ENCODE results near the gene RALY.

Gene RALY

GRCh38 chr20:33990075-33990474, 3.6 kb upstream of the RALY start:
- no peak for TF ChIP-seq CTCF (IDR thresholded peaks at IDR 0.05; ENCODE audit: unreplicated experiment in 3 of 3)
- Mint-ChIP-seq H3K27ac (no peak overlapping the region), H3K9me3 (no peaks in the 10 kb centered on the region), H3K27me3 (ENCODE audit: low read depth) (no peaks in the 10 kb centered on the region), H3K4me3 (peak overlapping the region; percentile 47 to 66 (median 59)), H3K4me1 (peaks cover 17% of the 10 kb centered on the region), H3K36me3 (ENCODE audit: low read depth) (no peaks in the 10 kb centered on the region)

DNA sequence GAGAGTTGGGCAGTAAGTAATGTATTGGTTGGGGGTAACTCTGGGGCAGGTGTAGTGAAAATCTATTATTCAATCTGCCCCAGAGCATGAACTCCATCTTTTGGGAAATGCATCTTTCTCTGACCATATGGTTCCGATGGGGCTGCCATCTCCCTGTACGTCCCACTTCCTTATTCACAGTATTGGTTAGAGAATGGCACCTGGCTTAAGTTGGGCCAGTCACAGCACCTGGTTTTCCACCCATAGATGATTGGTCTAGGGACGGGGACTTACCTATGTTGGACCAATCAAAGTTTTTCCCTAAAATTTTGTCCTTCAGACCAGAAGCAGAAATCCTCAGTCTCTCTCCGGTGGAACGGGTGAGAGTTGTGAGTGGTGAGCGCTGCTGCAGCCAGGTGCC, 2.2 kb upstream of the RALY start:
- H3K27me3 Mint-ChIP-seq (ENCODE audit: low read depth): no peaks in the 10 kb centered on the region
- H3K36me3 Mint-ChIP-seq (ENCODE audit: low read depth): no peaks in the 10 kb centered on the region
- no peak for TF ChIP-seq CTCF (IDR thresholded peaks at IDR 0.05; ENCODE audit: unreplicated experiment in 3 of 3)
- peak overlapping the region in 2 of 3 experiments; percentile 65 to 97 for H3K27ac Mint-ChIP-seq
- H3K4me3 Mint-ChIP-seq: peak overlapping the region; percentile 93 to 96 (median 95)
- no peaks in the 10 kb centered on the region for H3K9me3 Mint-ChIP-seq
- peaks cover 30% of the 10 kb centered on the region for H3K4me1 Mint-ChIP-seq

DNA sequence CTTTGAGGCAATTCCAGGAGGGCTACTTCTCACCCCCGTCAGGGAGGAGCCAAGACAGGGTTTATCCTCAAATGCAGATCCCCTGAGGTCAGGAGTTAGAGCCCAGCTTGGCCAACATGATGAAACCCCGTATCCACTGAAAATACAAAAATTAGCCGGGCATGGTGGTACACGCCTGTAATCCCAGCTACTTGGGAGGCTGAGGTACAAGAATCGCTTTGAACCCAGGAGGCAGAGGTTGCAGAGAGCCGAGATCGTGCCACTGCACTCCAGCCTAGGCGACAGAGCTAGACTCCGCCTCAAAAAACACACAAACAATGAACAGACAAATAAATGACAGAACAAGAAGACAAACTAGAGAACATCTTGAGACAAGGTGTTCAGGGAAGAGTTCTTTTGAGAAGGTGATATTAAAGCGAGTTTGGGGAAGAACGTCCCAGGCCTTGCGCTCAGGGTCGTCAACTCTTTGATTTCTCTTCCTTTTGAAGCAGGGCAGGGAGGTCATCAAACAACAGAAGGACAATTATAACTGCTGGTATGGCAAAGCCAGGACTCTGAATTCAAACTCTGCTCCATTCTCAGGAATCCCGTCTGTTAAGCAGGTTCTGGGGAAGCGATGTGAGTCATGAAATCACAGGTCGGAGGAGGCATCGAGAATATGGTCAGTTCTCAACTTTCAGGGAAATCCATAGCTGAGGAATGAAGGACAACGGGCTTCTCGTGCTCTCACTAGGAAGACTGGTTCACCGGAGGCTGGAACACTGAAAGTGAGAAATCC, 1.4 kb upstream of the RALY start:
- Mint-ChIP-seq H3K9me3 (no peaks in the 10 kb centered on the region), H3K36me3 (ENCODE audit: low read depth) (peaks cover under 1% of the 10 kb centered on the region), H3K4me1 (peaks cover 38% of the 10 kb centered on the region), H3K4me3 (peak overlapping the region; percentile 93 to 96 (median 95)), H3K27ac (peak overlapping the region; percentile 90 to 97 (median 96)), H3K27me3 (ENCODE audit: low read depth) (no peaks in the 10 kb centered on the region)
- no peak for TF ChIP-seq CTCF (IDR thresholded peaks at IDR 0.05; ENCODE audit: unreplicated experiment in 3 of 3)

DNA sequence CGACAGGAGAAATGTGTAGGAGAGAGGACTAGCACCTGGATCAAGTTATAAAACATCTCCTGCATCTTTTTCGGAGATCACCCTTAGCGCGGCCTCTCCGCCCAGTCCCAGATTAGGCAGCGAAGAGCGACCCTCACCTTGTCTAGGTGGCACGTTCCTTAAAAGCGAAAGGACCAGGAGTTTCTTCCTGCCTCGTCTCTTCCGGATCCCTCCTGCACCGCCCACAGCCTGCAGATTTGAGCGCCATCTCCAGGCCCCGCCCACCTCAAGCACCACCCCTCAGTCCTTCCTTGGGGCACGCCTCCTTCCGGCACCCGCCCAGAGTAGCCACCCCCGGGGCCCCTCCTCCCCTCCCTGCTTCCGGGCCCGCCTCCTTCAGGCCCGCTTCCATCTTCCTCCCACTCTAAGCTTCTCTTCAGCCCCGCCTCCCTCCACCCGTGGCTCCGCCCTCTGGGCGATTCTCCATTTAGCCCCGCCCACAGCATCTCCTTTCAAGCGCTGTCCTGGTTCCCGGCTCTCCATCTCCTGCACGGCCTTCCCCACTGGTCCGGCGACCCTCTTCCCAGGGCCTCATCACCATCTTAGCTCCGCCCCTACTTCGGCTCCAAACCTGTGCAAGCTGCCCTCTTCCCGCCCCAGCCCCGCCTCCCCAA, 662 bp upstream of the RALY start:
- H3K27ac Mint-ChIP-seq: peak overlapping the region; percentile 90 to 97 (median 96)

DNA sequence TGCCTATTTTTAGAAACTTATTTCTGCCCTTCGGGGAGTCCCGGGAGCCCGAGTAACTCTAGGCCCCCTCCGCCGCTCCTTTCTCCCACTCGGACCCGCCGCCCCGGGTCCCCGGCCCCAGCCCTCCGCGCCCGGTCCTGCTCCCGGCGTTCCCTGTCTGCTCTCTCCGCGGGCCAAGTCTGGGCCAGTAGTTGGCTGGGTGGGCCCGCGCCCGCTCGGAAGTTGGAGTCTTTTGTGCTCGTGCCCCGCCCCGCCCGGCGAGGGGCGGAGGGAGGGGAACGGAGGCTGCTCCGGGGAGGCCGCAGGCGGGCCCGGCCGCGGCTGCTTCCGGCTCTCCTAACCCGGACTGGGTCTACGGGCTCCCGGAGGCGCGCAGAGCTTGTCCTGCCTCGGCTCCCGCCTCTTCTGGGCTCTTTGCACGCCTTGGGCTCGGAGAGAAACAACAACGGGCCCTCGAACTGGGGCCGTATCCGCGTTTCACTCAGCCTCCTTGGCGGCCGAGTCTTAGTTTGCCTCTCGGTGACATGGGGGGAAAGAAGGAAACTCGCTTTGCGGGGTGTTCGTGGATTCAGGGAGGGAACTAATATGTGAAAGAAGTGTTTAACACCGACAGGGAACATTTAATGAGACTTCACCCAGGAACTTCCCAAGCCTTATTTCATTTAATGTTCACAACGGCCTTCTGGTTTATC, 657 bp downstream of the RALY start:
- Mint-ChIP-seq H3K4me3 (peak overlapping the region; percentile 91 to 96 (median 93)), H3K9me3 (no peaks in the 10 kb centered on the region), H3K27me3 (ENCODE audit: low read depth) (no peaks in the 10 kb centered on the region), H3K4me1 (peaks cover 58% of the 10 kb centered on the region), H3K36me3 (ENCODE audit: low read depth) (peaks cover 4% of the 10 kb centered on the region), H3K27ac (peak overlapping the region; percentile 90 to 97 (median 93))
- TF ChIP-seq CTCF (IDR thresholded peaks at IDR 0.05; ENCODE audit: unreplicated experiment in 3 of 3): no peak

More for the DNA sequence above, 662 bp upstream of the RALY start:
- H3K36me3 Mint-ChIP-seq (ENCODE audit: low read depth): peaks cover 4% of the 10 kb centered on the region
- no peaks in the 10 kb centered on the region for H3K9me3 Mint-ChIP-seq
- TF ChIP-seq CTCF (IDR thresholded peaks at IDR 0.05; ENCODE audit: unreplicated experiment in 3 of 3): no peak
- peak overlapping the region; percentile 93 to 96 (median 95) for H3K4me3 Mint-ChIP-seq
- peaks cover 45% of the 10 kb centered on the region for H3K4me1 Mint-ChIP-seq
- no peaks in the 10 kb centered on the region for H3K27me3 Mint-ChIP-seq (ENCODE audit: low read depth)
